Limb (tissue), 2 donors: ENCODE measurements around the gene SCN4B.
"Not testable (repeated sequence)": the region's sequence is repeated elsewhere in the genome, so short reads cannot be mapped to it uniquely, and the experiment has no call there.

Source experiments
- DNase-seq, 2 donors: peaks; one replicate each; pipeline ENCODE4 v3.0.0-alpha.2; 2016; ENCODE audit errors: extremely low spot score in 2 of 2

Gene SCN4B

GRCh38 chr11:118152552-118153471 lies at the start of gene SCN4B:
TSS of gene SCN4B (minus strand) at chr11:118152823. CDS start at chr11:118152673, 150 bp downstream.
- peak; percentile 83 to 85 for DNase-seq

GRCh38 chr11:118201966-118202365 lies 49.3 kb upstream of the SCN4B start:
- DNase-seq = no peak

- no peak for DNase-seq
Observed at GRCh38 chr11:118200901-118201680, 48.5 kb upstream of the SCN4B start.

- DNase-seq = no peak
Observed at GRCh38 chr11:118200497-118200896, 47.9 kb upstream of the SCN4B start.

- no peak for DNase-seq
Observed at GRCh38 chr11:118199135-118199534, 46.5 kb upstream of the SCN4B start.

- DNase-seq = peak; percentile 79 to 87
Observed at GRCh38 chr11:118198370-118198769, 45.7 kb upstream of the SCN4B start.

- peak; percentile 48 to 54 for DNase-seq
Observed at GRCh38 chr11:118194835-118195627, 42.4 kb upstream of the SCN4B start.

GRCh38 chr11:118193910-118194566 lies 41.4 kb upstream of the SCN4B start:
- no peak for DNase-seq

GRCh38 chr11:118192817-118193216 lies 40.2 kb upstream of the SCN4B start:
- DNase-seq = not testable (repeated sequence)

GRCh38 chr11:118190942-118191506 lies 38.4 kb upstream of the SCN4B start:
- not testable (repeated sequence) for DNase-seq

- no peak for DNase-seq
Observed at GRCh38 chr11:118186346-118187107, 33.9 kb upstream of the SCN4B start.

- DNase-seq = no peak
Observed at GRCh38 chr11:118184784-118185579, 32.4 kb upstream of the SCN4B start.

GRCh38 chr11:118183691-118184090 lies 31.1 kb upstream of the SCN4B start:
- DNase-seq = not testable (repeated sequence)

GRCh38 chr11:118180300-118180703 lies 27.7 kb upstream of the SCN4B start:
- DNase-seq = peak; percentile 81 to 88

- DNase-seq = no peak
Observed at GRCh38 chr11:118176778-118177134, 24.1 kb upstream of the SCN4B start.

- DNase-seq = peak in 1 of 2 donors; percentile 65
Observed at GRCh38 chr11:118175993-118176777, 23.6 kb upstream of the SCN4B start, which contains the start of gene SCN2B. TSS of gene SCN2B (minus strand) at chr11:118176639. CDS start at chr11:118176431, 208 bp downstream.

- DNase-seq = no peak
Observed at GRCh38 chr11:118175031-118175992, 22.7 kb upstream of the SCN4B start.
